ENCODE measurements around the gene CUBN.
"Not testable (repeated sequence)": the region's sequence is repeated elsewhere in the genome, so short reads cannot be mapped to it uniquely, and the experiment has no call there.

CUBN gene

GRCh38 chr10:17115683-17116082 is 13.9 kb downstream of the CUBN start:
- TF ChIP-seq, protein P1, sequence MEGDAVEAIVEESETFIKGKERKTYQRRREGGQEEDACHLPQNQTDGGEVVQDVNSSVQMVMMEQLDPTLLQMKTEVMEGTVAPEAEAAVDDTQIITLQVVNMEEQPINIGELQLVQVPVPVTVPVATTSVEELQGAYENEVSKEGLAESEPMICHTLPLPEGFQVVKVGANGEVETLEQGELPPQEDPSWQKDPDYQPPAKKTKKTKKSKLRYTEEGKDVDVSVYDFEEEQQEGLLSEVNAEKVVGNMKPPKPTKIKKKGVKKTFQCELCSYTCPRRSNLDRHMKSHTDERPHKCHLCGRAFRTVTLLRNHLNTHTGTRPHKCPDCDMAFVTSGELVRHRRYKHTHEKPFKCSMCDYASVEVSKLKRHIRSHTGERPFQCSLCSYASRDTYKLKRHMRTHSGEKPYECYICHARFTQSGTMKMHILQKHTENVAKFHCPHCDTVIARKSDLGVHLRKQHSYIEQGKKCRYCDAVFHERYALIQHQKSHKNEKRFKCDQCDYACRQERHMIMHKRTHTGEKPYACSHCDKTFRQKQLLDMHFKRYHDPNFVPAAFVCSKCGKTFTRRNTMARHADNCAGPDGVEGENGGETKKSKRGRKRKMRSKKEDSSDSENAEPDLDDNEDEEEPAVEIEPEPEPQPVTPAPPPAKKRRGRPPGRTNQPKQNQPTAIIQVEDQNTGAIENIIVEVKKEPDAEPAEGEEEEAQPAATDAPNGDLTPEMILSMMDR (conservative IDR thresholded peaks at IDR 0.05; ENCODE audit: low read depth, low read length) = no peak
- Histone ChIP-seq H2AFZ (ENCODE audit: low read depth) (no peak overlapping the region), H3K9ac (no peak overlapping the region), H3K27ac (no peak overlapping the region), H3K4me3 (IDR thresholded peaks at IDR 0.05; ENCODE audit: insufficient read depth, low read depth, low read length) (no peak overlapping the region), H4K20me1 (ENCODE audit: insufficient read depth) (no peaks in the 10 kb centered on the region), H3K27me3 (ENCODE audit: insufficient read depth, low read depth) (no peaks in the 10 kb centered on the region), H3K36me3 (ENCODE audit: insufficient read depth) (no peaks in the 10 kb centered on the region), H3K79me2 (ENCODE audit: insufficient read depth, low read depth) (no peaks in the 10 kb centered on the region), H3K4me2 (no peak overlapping the region), H3K4me1 (ENCODE audit: low read depth, poor library complexity, severe bottlenecking) (no peaks in the 10 kb centered on the region)

DNA sequence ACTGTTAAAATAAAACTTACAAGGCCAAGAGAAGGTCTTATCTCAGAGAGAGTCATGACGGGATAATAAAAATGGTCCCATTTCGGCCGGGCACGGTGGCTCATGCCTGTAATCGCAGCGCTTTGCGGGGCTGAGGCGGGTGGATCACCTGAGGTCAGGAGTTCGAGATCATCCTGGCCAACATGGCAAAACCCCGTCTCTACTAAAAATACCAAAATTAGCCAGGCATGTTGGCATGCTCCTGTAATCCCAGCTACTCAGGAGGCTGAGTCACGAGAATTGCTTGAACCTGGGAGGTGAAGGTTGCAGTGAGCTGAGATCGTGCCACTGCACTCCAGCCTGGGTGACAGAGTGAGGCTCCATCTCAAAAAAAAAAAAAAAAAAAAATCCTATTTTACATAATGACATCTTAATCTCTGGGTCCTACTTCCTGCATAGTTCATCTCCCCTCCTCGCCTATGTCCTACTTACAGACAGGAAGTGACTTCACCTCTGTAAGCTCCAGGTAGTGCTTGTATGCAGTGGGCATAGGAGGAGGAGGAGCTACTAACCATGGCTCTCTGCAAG is 14.7 kb downstream of the CUBN start:
- H3K27ac ChIP-seq; H3K27me3 ChIP-seq (ENCODE audit: insufficient read depth, low read depth); H3K79me2 ChIP-seq (ENCODE audit: insufficient read depth, low read depth); H3K4me3 ChIP-seq (IDR thresholded peaks at IDR 0.05; ENCODE audit: insufficient read depth, low read depth, low read length); H3K4me2 ChIP-seq; H2AFZ ChIP-seq (ENCODE audit: low read depth); H3K36me3 ChIP-seq (ENCODE audit: insufficient read depth); H4K20me1 ChIP-seq (ENCODE audit: insufficient read depth); H3K9ac ChIP-seq; H3K4me1 ChIP-seq (ENCODE audit: low read depth, poor library complexity, severe bottlenecking): not testable (repeated sequence)

- Histone ChIP-seq H3K4me2 (no peak overlapping the region), H3K79me2 (ENCODE audit: insufficient read depth, low read depth) (no peaks in the 10 kb centered on the region), H3K27ac (no peak overlapping the region), H3K36me3 (ENCODE audit: insufficient read depth) (no peaks in the 10 kb centered on the region), H3K27me3 (ENCODE audit: insufficient read depth, low read depth) (no peaks in the 10 kb centered on the region), H3K4me3 (IDR thresholded peaks at IDR 0.05; ENCODE audit: insufficient read depth, low read depth, low read length) (no peak overlapping the region), H4K20me1 (ENCODE audit: insufficient read depth) (no peaks in the 10 kb centered on the region), H2AFZ (ENCODE audit: low read depth) (no peak overlapping the region), H3K4me1 (ENCODE audit: low read depth, poor library complexity, severe bottlenecking) (no peaks in the 10 kb centered on the region), H3K9ac (no peak overlapping the region)
- TF ChIP-seq, protein P1 (conservative IDR thresholded peaks at IDR 0.05; ENCODE audit: low read depth, low read length) = no peak
These were observed 15.6 kb downstream of the CUBN start for GRCh38 chr10:17113889-17114540.

- no peaks in the 10 kb centered on the region for H3K79me2 ChIP-seq (ENCODE audit: insufficient read depth, low read depth)
- no peak overlapping the region for H3K27ac ChIP-seq
- H3K4me1 ChIP-seq (ENCODE audit: low read depth, poor library complexity, severe bottlenecking) = no peaks in the 10 kb centered on the region
- no peaks in the 10 kb centered on the region for H3K36me3 ChIP-seq (ENCODE audit: insufficient read depth)
- no peak overlapping the region for H2AFZ ChIP-seq (ENCODE audit: low read depth)
- H4K20me1 ChIP-seq (ENCODE audit: insufficient read depth) = no peaks in the 10 kb centered on the region
- no peak overlapping the region for H3K9ac ChIP-seq
- no peak overlapping the region for H3K4me2 ChIP-seq
- H3K27me3 ChIP-seq (ENCODE audit: insufficient read depth, low read depth) = no peaks in the 10 kb centered on the region
- TF ChIP-seq, protein P1 (conservative IDR thresholded peaks at IDR 0.05; ENCODE audit: low read depth, low read length) = no peak
- no peak overlapping the region for H3K4me3 ChIP-seq (IDR thresholded peaks at IDR 0.05; ENCODE audit: insufficient read depth, low read depth, low read length)
These were observed 16.3 kb downstream of the CUBN start for GRCh38 chr10:17113346-17113745.

DNA sequence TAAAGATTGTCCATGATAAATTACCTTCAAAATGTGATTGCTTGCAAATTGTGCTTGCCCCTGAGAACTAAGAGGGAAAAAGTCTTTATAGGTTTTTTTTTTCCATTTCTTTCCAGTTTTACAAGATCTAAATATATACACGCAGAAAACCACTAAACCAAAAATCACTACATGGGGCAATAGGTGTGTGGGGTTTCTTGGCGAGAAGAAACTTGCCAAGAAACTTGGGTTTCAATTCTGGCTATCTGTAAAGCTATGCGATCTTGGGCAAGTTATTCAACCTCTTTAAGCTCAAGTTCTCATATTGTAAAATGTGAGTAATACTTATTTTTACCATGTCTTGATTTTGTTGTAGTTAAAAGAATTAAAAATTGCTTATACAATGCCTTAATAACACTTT is 17.0 kb downstream of the CUBN start:
- Histone ChIP-seq H3K4me1 (ENCODE audit: low read depth, poor library complexity, severe bottlenecking) (no peaks in the 10 kb centered on the region), H3K36me3 (ENCODE audit: insufficient read depth) (no peaks in the 10 kb centered on the region), H3K4me3 (IDR thresholded peaks at IDR 0.05; ENCODE audit: insufficient read depth, low read depth, low read length) (no peak overlapping the region), H3K27ac (no peak overlapping the region), H3K27me3 (ENCODE audit: insufficient read depth, low read depth) (no peaks in the 10 kb centered on the region), H3K9ac (no peak overlapping the region), H2AFZ (ENCODE audit: low read depth) (no peak overlapping the region), H3K4me2 (no peak overlapping the region), H3K79me2 (ENCODE audit: insufficient read depth, low read depth) (no peaks in the 10 kb centered on the region), H4K20me1 (ENCODE audit: insufficient read depth) (no peaks in the 10 kb centered on the region)
- TF ChIP-seq, protein P1 (conservative IDR thresholded peaks at IDR 0.05; ENCODE audit: low read depth, low read length) = no peak
